ENCODE measurements around the gene MEGF9. TPM values are rescaled to one million over a fixed set of nuclear protein-coding genes. Genes with fewer than 3 reads are reported as not detected.
A peak's percentile ranks its signal among the peaks of the same experiment; 100 is the strongest.

The MEGF9 gene
- total RNA-seq, 2 donors from 2014 or later = 8.3 to 11.6 TPM

GRCh38 chr9:120680579-120680978, 33.7 kb downstream of the MEGF9 start:
- intact Hi-C loops (cut with DNase I, micrococcal nuclease) = no loop called here
- ATAC-seq (no peak), DNase-seq (no peak)

GRCh38 chr9:120680161-120680560, 34.1 kb downstream of the MEGF9 start:
- DNase-seq (no peak), ATAC-seq (no peak)
- intact Hi-C loops (cut with DNase I, micrococcal nuclease) = no loop called here

- ATAC-seq (no peak), DNase-seq (no peak)
- intact Hi-C loops (cut with DNase I, micrococcal nuclease) = no loop called here
Measured at GRCh38 chr9:120677965-120678364, 36.3 kb downstream of the MEGF9 start.

GRCh38 chr9:120676767-120677402, 37.4 kb downstream of the MEGF9 start:
- DNase-seq (no peak), ATAC-seq (no peak)
- intact Hi-C loops (cut with DNase I, micrococcal nuclease) = no loop called here

GRCh38 chr9:120668399-120668798, 45.9 kb downstream of the MEGF9 start:
- DNase-seq = no peak
- no peak for ATAC-seq
- intact Hi-C loops (cut with DNase I, micrococcal nuclease) = no loop called here

GRCh38 chr9:120663950-120664349, 50.3 kb downstream of the MEGF9 start:
- DNase-seq (no peak), ATAC-seq (no peak)
- intact Hi-C loops (cut with DNase I, micrococcal nuclease) = no loop called here

GRCh38 chr9:120663380-120663779, 50.9 kb downstream of the MEGF9 start:
- no peak for DNase-seq
- no peak for ATAC-seq
- intact Hi-C loops (cut with DNase I, micrococcal nuclease) = no loop called here

- DNase-seq = no peak
- intact Hi-C loops (cut with DNase I, micrococcal nuclease) = no loop called here
- ATAC-seq = no peak
Measured at GRCh38 chr9:120662513-120662912, 51.8 kb downstream of the MEGF9 start.

GRCh38 chr9:120659676-120660075, 54.6 kb downstream of the MEGF9 start:
- intact Hi-C loops (cut with DNase I, micrococcal nuclease) = no loop called here
- DNase-seq (no peak), ATAC-seq (no peak)

GRCh38 chr9:120659209-120659608, 55.1 kb downstream of the MEGF9 start:
- no peak for DNase-seq
- no peak for ATAC-seq
- intact Hi-C loops (cut with DNase I, micrococcal nuclease) = no loop called here

- ATAC-seq (peak; percentile 72), DNase-seq (no peak)
- intact Hi-C loops (cut with DNase I, micrococcal nuclease) = no loop called here
Measured at GRCh38 chr9:120655005-120655622, 59.2 kb downstream of the MEGF9 start.

- DNase-seq (no peak), ATAC-seq (no peak)
- intact Hi-C loops (cut with DNase I, micrococcal nuclease) = no loop called here
Measured at GRCh38 chr9:120654272-120654671, 60.0 kb downstream of the MEGF9 start.

- DNase-seq (no peak), ATAC-seq (peak; percentile 33)
- intact Hi-C loops (cut with DNase I, micrococcal nuclease) = no loop called here
Measured at GRCh38 chr9:120653762-120654161, 60.5 kb downstream of the MEGF9 start.

- no peak for ATAC-seq
- no peak for DNase-seq
- intact Hi-C loops (cut with DNase I, micrococcal nuclease) = no loop called here
Measured at GRCh38 chr9:120652934-120653333, 61.3 kb downstream of the MEGF9 start.

- DNase-seq (no peak), ATAC-seq (no peak)
- intact Hi-C loops (cut with DNase I, micrococcal nuclease) = no loop called here
Measured at GRCh38 chr9:120650352-120650751, 63.9 kb downstream of the MEGF9 start.

GRCh38 chr9:120648581-120649197, 65.6 kb downstream of the MEGF9 start:
- DNase-seq = no peak
- no peak for ATAC-seq
- intact Hi-C loops (cut with DNase I, micrococcal nuclease) = no loop called here

- no peak for DNase-seq
- peak; percentile 42 for ATAC-seq
- intact Hi-C loops (cut with DNase I, micrococcal nuclease) = no loop called here
Measured at GRCh38 chr9:120646948-120647347, 67.3 kb downstream of the MEGF9 start.

- intact Hi-C loops (cut with DNase I, micrococcal nuclease) = no loop called here
- ATAC-seq = no peak
- no peak for DNase-seq
Measured at GRCh38 chr9:120645760-120646159, 68.5 kb downstream of the MEGF9 start.

- DNase-seq (no peak), ATAC-seq (no peak)
- intact Hi-C loops (cut with DNase I, micrococcal nuclease) = no loop called here
Measured at GRCh38 chr9:120643061-120643460, 71.2 kb downstream of the MEGF9 start.

- intact Hi-C loops (cut with DNase I, micrococcal nuclease) = no loop called here
- ATAC-seq = no peak
- DNase-seq = no peak
Measured at GRCh38 chr9:120642129-120642770, 72.0 kb downstream of the MEGF9 start.
